DND-41 (cell line): ENCODE results near the gene DEFB114.

ENCODE experiments used
- ATAC-seq: fragments of 200-7000 bp; cut with Tn5 transposase; 3 replicates; pipeline ENCODE4 v1.9.1; 2021; ENCODE audit warnings: low read depth; ENCODE audit not compliant: insufficient read depth
- DNase-seq: peaks from one replicate; pipeline ENCODE4 v3.0.0-alpha.2; 2020
- H2AFZ ChIP-seq: 2 replicates; pipeline ENCODE4 v1.6.0; 2012; ENCODE audit warnings: low read depth, low read length
- H3K27ac ChIP-seq: 2 replicates; pipeline ENCODE4 v1.5.1; 2012; ENCODE audit warnings: low read length, inconsistent platforms
- H3K27me3 ChIP-seq: fragments of 200-600 bp; sonication (generic); 2 replicates; pipeline ENCODE4 v1.6.0; 2012; ENCODE audit warnings: low read length, mild to moderate bottlenecking, inconsistent platforms; ENCODE audit not compliant: insufficient read depth, poor library complexity
- H3K36me3 ChIP-seq: 2 replicates; pipeline ENCODE4 v1.5.1; 2012; ENCODE audit warnings: low read length, inconsistent platforms; ENCODE audit not compliant: insufficient read depth
- H3K4me1 ChIP-seq: 2 replicates; pipeline ENCODE4 v1.5.1; 2012; ENCODE audit warnings: mild to moderate bottlenecking, low read length; ENCODE audit not compliant: insufficient read depth
- H3K4me2 ChIP-seq: 2 replicates; pipeline ENCODE4 v1.6.0; 2012; ENCODE audit warnings: mild to moderate bottlenecking, moderate library complexity, low read length, inconsistent platforms; ENCODE audit not compliant: insufficient read depth
- H3K4me3 ChIP-seq, 2 experiments: fragments of 200-600 bp in 1 of 2; shearing (Covaris generic) in 1 of 2; 2 replicates each; pipeline ENCODE4 v1.5.1; 2012 to 2016; ENCODE audit warnings: inconsistent platforms in 2 of 2, low read length in 2 of 2, mild to moderate bottlenecking in 2 of 2, low read depth in 1 of 2, moderate library complexity in 1 of 2
- H3K79me2 ChIP-seq: 2 replicates; pipeline ENCODE4 v1.6.0; 2012; ENCODE audit warnings: low read length, inconsistent platforms; ENCODE audit not compliant: insufficient read depth
- H3K9ac ChIP-seq: 2 replicates; pipeline ENCODE4 v1.6.0; 2012; ENCODE audit warnings: low read depth, mild to moderate bottlenecking, inconsistent platforms, low read length, moderate library complexity
- H3K9me3 ChIP-seq: 2 replicates; pipeline ENCODE4 v1.5.1; 2012; ENCODE audit warnings: low read length, moderate library complexity, mild to moderate bottlenecking, inconsistent platforms; ENCODE audit not compliant: insufficient read depth, severe bottlenecking
- H4K20me1 ChIP-seq: 2 replicates; pipeline ENCODE4 v1.6.0; 2012; ENCODE audit warnings: low read length; ENCODE audit not compliant: insufficient read depth
- EZH2 ChIP-seq: IDR thresholded peaks from 3 replicates; pipeline ENCODE4 v1.6.1; 2012; ENCODE audit warnings: borderline replicate concordance, low read depth, mild to moderate bottlenecking, moderate library complexity, low read length, inconsistent platforms; ENCODE audit not compliant: severe bottlenecking
- TF ChIP-seq, protein P1 (sequence below): IDR thresholded peaks from 2 replicates; pipeline ENCODE4 v1.5.1; 2012; ENCODE audit warnings: borderline replicate concordance, low read length, moderate library complexity, mild to moderate bottlenecking; ENCODE audit not compliant: poor library complexity, severe bottlenecking; ENCODE audit errors: extremely low read depth

DEFB114 gene

DNA sequence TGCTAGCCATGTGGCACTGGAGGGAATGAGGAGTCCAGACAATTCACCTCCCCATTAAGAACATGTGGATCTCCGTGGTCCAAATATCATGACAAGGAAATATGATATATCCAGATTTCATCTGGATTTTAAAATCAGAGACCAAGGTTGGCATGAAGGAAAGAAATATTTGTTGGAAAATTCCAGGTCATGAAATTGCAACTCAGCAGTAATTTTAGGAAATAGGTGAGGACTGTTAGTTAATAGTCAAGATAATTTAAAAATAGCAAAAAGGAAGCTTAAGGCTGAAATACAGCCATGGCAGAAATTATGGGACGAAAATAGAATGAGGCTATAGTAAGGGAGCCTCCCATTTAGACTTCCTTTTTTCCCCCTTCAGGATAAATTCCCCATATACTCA lies 26.9 kb downstream of the DEFB114 start:
- no peak for TF ChIP-seq EZH2
- TF ChIP-seq, protein P1, sequence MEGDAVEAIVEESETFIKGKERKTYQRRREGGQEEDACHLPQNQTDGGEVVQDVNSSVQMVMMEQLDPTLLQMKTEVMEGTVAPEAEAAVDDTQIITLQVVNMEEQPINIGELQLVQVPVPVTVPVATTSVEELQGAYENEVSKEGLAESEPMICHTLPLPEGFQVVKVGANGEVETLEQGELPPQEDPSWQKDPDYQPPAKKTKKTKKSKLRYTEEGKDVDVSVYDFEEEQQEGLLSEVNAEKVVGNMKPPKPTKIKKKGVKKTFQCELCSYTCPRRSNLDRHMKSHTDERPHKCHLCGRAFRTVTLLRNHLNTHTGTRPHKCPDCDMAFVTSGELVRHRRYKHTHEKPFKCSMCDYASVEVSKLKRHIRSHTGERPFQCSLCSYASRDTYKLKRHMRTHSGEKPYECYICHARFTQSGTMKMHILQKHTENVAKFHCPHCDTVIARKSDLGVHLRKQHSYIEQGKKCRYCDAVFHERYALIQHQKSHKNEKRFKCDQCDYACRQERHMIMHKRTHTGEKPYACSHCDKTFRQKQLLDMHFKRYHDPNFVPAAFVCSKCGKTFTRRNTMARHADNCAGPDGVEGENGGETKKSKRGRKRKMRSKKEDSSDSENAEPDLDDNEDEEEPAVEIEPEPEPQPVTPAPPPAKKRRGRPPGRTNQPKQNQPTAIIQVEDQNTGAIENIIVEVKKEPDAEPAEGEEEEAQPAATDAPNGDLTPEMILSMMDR: no peak
- no peaks in the 10 kb centered on the region for H3K9me3 ChIP-seq

DNA sequence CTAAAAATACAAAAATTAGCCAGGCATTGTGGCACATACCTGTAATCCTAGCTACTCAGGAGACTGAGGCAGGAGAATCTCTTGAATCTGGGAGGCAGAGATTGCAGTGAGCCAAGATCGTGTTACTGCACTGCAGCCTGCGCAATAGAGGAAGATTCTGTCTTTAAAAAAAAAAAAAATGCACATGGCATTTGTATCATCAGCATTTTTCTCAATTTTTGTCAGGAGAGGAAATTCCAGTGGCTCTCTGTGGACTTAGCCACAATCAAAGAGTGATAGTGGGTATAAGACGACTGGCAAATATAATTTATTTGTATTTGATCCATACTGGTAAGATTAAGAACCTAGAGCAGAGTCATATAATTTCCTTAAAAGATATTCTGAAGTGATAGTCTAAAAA lies 28.6 kb downstream of the DEFB114 start:
- Histone ChIP-seq H3K9ac (no peak overlapping the region), H3K4me2 (no peak overlapping the region), H3K79me2 (no peaks in the 10 kb centered on the region), H3K4me1 (no peaks in the 10 kb centered on the region), H3K9me3 (no peaks in the 10 kb centered on the region), H3K27ac (no peak overlapping the region), H4K20me1 (no peaks in the 10 kb centered on the region), H3K4me3 (no peak overlapping the region), H3K36me3 (no peaks in the 10 kb centered on the region), H3K27me3 (no peaks in the 10 kb centered on the region), H2AFZ (no peak overlapping the region)
- TF ChIP-seq, protein P1: no peak
- no peak for TF ChIP-seq EZH2
- DNase-seq (no peak), ATAC-seq (no peak)

More for the DNA sequence above, 26.9 kb downstream of the DEFB114 start:
- no peak for DNase-seq
- Histone ChIP-seq H3K9ac (no peak overlapping the region), H3K27me3 (no peaks in the 10 kb centered on the region), H3K4me1 (no peaks in the 10 kb centered on the region), H3K27ac (no peak overlapping the region), H3K4me2 (no peak overlapping the region), H3K79me2 (no peaks in the 10 kb centered on the region), H3K4me3 (no peak overlapping the region), H4K20me1 (no peaks in the 10 kb centered on the region), H2AFZ (no peak overlapping the region), H3K36me3 (no peaks in the 10 kb centered on the region)
- ATAC-seq: no peak

DNA sequence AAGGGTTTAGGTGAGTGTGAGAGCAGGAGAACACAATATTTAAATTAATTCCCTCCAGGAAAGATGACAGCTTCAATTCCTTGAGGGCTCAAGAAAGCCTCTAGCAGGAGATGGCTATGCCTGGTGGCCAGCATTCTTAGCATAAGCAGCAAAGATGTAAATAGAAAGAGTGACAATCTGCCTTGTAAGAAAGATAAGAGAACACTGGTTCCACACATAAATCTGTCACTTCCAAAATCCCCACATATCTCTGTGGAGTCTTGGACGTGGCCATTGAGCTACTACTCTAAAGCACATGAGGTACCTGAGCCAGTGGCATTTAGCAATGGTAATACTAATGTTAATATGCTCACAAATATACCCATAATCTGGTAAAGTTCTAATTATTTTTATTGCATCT lies 29.2 kb downstream of the DEFB114 start:
- ATAC-seq: no peak
- DNase-seq: no peak
- no peak overlapping the region for H2AFZ ChIP-seq

More for the DNA sequence above, 29.2 kb downstream of the DEFB114 start:
- H3K79me2 ChIP-seq: no peaks in the 10 kb centered on the region
- no peak overlapping the region for H3K9ac ChIP-seq
- no peak for TF ChIP-seq EZH2
- TF ChIP-seq, protein P1: no peak
- H3K4me2 ChIP-seq: no peak overlapping the region
- H3K36me3 ChIP-seq: no peaks in the 10 kb centered on the region
- no peak overlapping the region for H3K4me3 ChIP-seq
- no peak overlapping the region for H3K27ac ChIP-seq
- H3K27me3 ChIP-seq: no peaks in the 10 kb centered on the region
- H3K4me1 ChIP-seq: no peaks in the 10 kb centered on the region
- no peaks in the 10 kb centered on the region for H4K20me1 ChIP-seq
- no peaks in the 10 kb centered on the region for H3K9me3 ChIP-seq
